ENCODE measurements around the gene TXNRD2.

The TXNRD2 gene

GRCh38 chr22:19965771-19966709 is 24.4 kb upstream of the TXNRD2 start:
- no peak for DNase-seq

- DNase-seq = no peak
These were observed 23.2 kb upstream of the TXNRD2 start for GRCh38 chr22:19964701-19965386.

GRCh38 chr22:19963863-19964642 is 22.4 kb upstream of the TXNRD2 start:
- DNase-seq = no peak

GRCh38 chr22:19962909-19963806 is 21.5 kb upstream of the TXNRD2 start:
- no peak for DNase-seq

- peak; percentile 70 for DNase-seq
These were observed 20.8 kb upstream of the TXNRD2 start for GRCh38 chr22:19962246-19962908.

GRCh38 chr22:19961868-19962245 is 20.2 kb upstream of the TXNRD2 start:
- no peak for DNase-seq

- DNase-seq = no peak
These were observed 19.6 kb upstream of the TXNRD2 start for GRCh38 chr22:19961201-19961580.

- no peak for DNase-seq
These were observed 19.0 kb upstream of the TXNRD2 start for GRCh38 chr22:19960491-19961200.

GRCh38 chr22:19959587-19960490 is 18.2 kb upstream of the TXNRD2 start:
- no peak for DNase-seq

- no peak for DNase-seq
These were observed 17.5 kb upstream of the TXNRD2 start for GRCh38 chr22:19959043-19959586.

GRCh38 chr22:19958083-19959042 is 16.7 kb upstream of the TXNRD2 start:
- no peak for DNase-seq

GRCh38 chr22:19957445-19957844 is 15.8 kb upstream of the TXNRD2 start:
- no peak for DNase-seq

GRCh38 chr22:19955241-19956128 is 13.9 kb upstream of the TXNRD2 start:
- no peak for DNase-seq

- DNase-seq = no peak
These were observed 9.7 kb upstream of the TXNRD2 start for GRCh38 chr22:19951346-19951745.

GRCh38 chr22:19948057-19948760 is 6.6 kb upstream of the TXNRD2 start:
- DNase-seq = no peak
